Testis (tissue), 2 donors: ENCODE results near the gene CSF1.

ENCODE experiments used
- POLR2A ChIP-seq: fragments of 450-650 bp; IDR thresholded peaks from one replicate; pipeline ENCODE4 v1.6.1; 2017; ENCODE audit warnings: antibody characterized with exemption, mild to moderate bottlenecking, moderate library complexity
- TF ChIP-seq, protein P1 (sequence below), 3 experiments: fragments of 450-650 bp in 2 of 3; fragments of 200-600 bp in 1 of 3; sonication (generic) in 1 of 3; IDR thresholded peaks; one replicate each; pipeline ENCODE4 v1.5.1; 2016 to 2019; ENCODE audit warnings: antibody characterized with exemption in 3 of 3, mild to moderate bottlenecking in 2 of 3, moderate library complexity in 1 of 3

GRCh38 chr1:109876617-109877316, 33.9 kb upstream of the CSF1 start:
- TF ChIP-seq POLR2A = no peak
- TF ChIP-seq, protein P1, sequence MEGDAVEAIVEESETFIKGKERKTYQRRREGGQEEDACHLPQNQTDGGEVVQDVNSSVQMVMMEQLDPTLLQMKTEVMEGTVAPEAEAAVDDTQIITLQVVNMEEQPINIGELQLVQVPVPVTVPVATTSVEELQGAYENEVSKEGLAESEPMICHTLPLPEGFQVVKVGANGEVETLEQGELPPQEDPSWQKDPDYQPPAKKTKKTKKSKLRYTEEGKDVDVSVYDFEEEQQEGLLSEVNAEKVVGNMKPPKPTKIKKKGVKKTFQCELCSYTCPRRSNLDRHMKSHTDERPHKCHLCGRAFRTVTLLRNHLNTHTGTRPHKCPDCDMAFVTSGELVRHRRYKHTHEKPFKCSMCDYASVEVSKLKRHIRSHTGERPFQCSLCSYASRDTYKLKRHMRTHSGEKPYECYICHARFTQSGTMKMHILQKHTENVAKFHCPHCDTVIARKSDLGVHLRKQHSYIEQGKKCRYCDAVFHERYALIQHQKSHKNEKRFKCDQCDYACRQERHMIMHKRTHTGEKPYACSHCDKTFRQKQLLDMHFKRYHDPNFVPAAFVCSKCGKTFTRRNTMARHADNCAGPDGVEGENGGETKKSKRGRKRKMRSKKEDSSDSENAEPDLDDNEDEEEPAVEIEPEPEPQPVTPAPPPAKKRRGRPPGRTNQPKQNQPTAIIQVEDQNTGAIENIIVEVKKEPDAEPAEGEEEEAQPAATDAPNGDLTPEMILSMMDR (IDR thresholded peaks at IDR 0.05) = no peak
